CMK (cell line): ENCODE results near the gene SULT4A1.

ENCODE experiments used
- DNase-seq: peaks from one replicate; pipeline ENCODE4 v3.0.0-alpha.2; 2010; ENCODE audit warnings: low read depth

Gene SULT4A1

GRCh38 chr22:43802897-43803495, 59.3 kb downstream of the SULT4A1 start:
- no peak for DNase-seq

GRCh38 chr22:43800970-43801369, 61.3 kb downstream of the SULT4A1 start:
- DNase-seq: no peak

GRCh38 chr22:43798492-43798891, 63.8 kb downstream of the SULT4A1 start:
- no peak for DNase-seq

- DNase-seq: no peak
Observed at GRCh38 chr22:43796567-43796966, 65.7 kb downstream of the SULT4A1 start.

GRCh38 chr22:43795320-43795719, 67.0 kb downstream of the SULT4A1 start:
- no peak for DNase-seq

GRCh38 chr22:43792905-43793304, 69.4 kb downstream of the SULT4A1 start:
- no peak for DNase-seq

GRCh38 chr22:43789452-43789851, 72.9 kb downstream of the SULT4A1 start:
- DNase-seq: no peak

- no peak for DNase-seq
Observed at GRCh38 chr22:43783777-43784176, 78.5 kb downstream of the SULT4A1 start.

GRCh38 chr22:43782448-43782847, 79.9 kb downstream of the SULT4A1 start:
- no peak for DNase-seq

GRCh38 chr22:43777286-43777685, 85.0 kb downstream of the SULT4A1 start:
- DNase-seq: no peak

GRCh38 chr22:43776081-43776670, 86.1 kb downstream of the SULT4A1 start:
- DNase-seq: no peak
